WERI-Rb-1 (cell line): ENCODE data around the gene SNX12.

ENCODE experiments used
- DNase-seq: peaks from one replicate; pipeline ENCODE4 v3.0.0-alpha.2; 2020
- H3K27ac ChIP-seq: fragments of 250-450 bp; sonication (Bioruptor Pico); 2 replicates; pipeline ENCODE4 v1.5.1; 2020; ENCODE audit warnings: mild to moderate bottlenecking, moderate library complexity
- H3K27me3 ChIP-seq: fragments of 250-450 bp; sonication (Bioruptor Pico); 2 replicates; pipeline ENCODE4 v1.5.1; 2021; ENCODE audit warnings: mild to moderate bottlenecking, low read depth, moderate library complexity; ENCODE audit not compliant: insufficient read depth, severe bottlenecking
- H3K36me3 ChIP-seq: fragments of 250-450 bp; sonication (Bioruptor Pico); 2 replicates; pipeline ENCODE4 v1.5.1; 2020; ENCODE audit warnings: mild to moderate bottlenecking, moderate library complexity
- H3K4me3 ChIP-seq: 2 replicates; pipeline ENCODE4 v1.5.1; 2011; ENCODE audit warnings: low read depth, mild to moderate bottlenecking, control low read depth, low read length
- H3K9me3 ChIP-seq: fragments of 250-450 bp; sonication (Bioruptor Pico); 2 replicates; pipeline ENCODE4 v1.5.1; 2021; ENCODE audit warnings: mild to moderate bottlenecking, moderate library complexity; ENCODE audit not compliant: severe bottlenecking
- CTCF ChIP-seq: IDR thresholded peaks from 2 replicates; pipeline ENCODE4 v1.5.1; 2011; ENCODE audit warnings: low read depth, mild to moderate bottlenecking, control low read depth, inconsistent platforms, low read length

Gene SNX12

GRCh38 chrX:71068044-71068918 lies at the start of gene SNX12:
Gene SNX12, minus strand, starts transcription at chrX:71068334. Its CDS starts 28 bp downstream, at chrX:71068306.
- Histone ChIP-seq H3K36me3 (no peaks in the 10 kb centered on the region), H3K4me3 (peak within 1 kb of the TSS; percentile 54), H3K27me3 (no peaks in the 10 kb centered on the region), H3K9me3 (no peaks in the 10 kb centered on the region), H3K27ac (peak within 1 kb of the TSS; percentile 84)
- DNase-seq = peak; percentile 91
- TF ChIP-seq CTCF = no peak

- DNase-seq = no peak
- Histone ChIP-seq H3K9me3 (no peaks in the 10 kb centered on the region), H3K27me3 (peaks cover 20% of the 10 kb centered on the region), H3K36me3 (peaks cover 3% of the 10 kb centered on the region; the same call in 1 of the 2 replicates), H3K27ac (no peak overlapping the region), H3K4me3 (no peak overlapping the region)
- no peak for TF ChIP-seq CTCF
Measured at GRCh38 chrX:71117358-71117757, 49.2 kb upstream of the SNX12 start.

- DNase-seq = no peak
- Histone ChIP-seq H3K27ac (no peak overlapping the region), H3K9me3 (no peaks in the 10 kb centered on the region), H3K27me3 (peaks cover 13% of the 10 kb centered on the region), H3K4me3 (no peak overlapping the region), H3K36me3 (no peaks in the 10 kb centered on the region)
- TF ChIP-seq CTCF = no peak
Measured at GRCh38 chrX:71111921-71112431, 43.8 kb upstream of the SNX12 start.

- Histone ChIP-seq H3K27me3 (peaks cover 13% of the 10 kb centered on the region), H3K4me3 (no peak within 1 kb of the TSS), H3K27ac (no peak within 1 kb of the TSS), H3K36me3 (no peaks in the 10 kb centered on the region), H3K9me3 (no peaks in the 10 kb centered on the region)
- no peak for TF ChIP-seq CTCF
- no peak for DNase-seq
Measured at GRCh38 chrX:71111141-71111843, 43.2 kb upstream of the SNX12 start, which contains the start of gene IL2RG. Gene IL2RG, minus strand, starts transcription at chrX:71111577. Its CDS starts 38 bp downstream, at chrX:71111539.

GRCh38 chrX:71109051-71109450 lies 40.9 kb upstream of the SNX12 start:
- Histone ChIP-seq H3K27ac (no peak overlapping the region), H3K9me3 (no peaks in the 10 kb centered on the region), H3K27me3 (peaks cover 6% of the 10 kb centered on the region), H3K4me3 (no peak overlapping the region), H3K36me3 (no peaks in the 10 kb centered on the region)
- no peak for DNase-seq
- no peak for TF ChIP-seq CTCF
